ELR (cell line): Measurements from ENCODE around the gene DDX1.

Experiments used
- DNase-seq: peaks from one replicate; pipeline ENCODE4 v3.0.0-alpha.2; 2015; ENCODE audit warnings: low read depth

DDX1 gene

GRCh38 chr2:15664273-15665066 lies 72.8 kb downstream of the DDX1 start:
- no peak for DNase-seq

- DNase-seq = no peak
These were observed 73.6 kb downstream of the DDX1 start for GRCh38 chr2:15665067-15665942.

- DNase-seq = no peak
These were observed 74.3 kb downstream of the DDX1 start for GRCh38 chr2:15665943-15666460.

- DNase-seq = no peak
These were observed 75.5 kb downstream of the DDX1 start for GRCh38 chr2:15666861-15667808.

GRCh38 chr2:15667809-15668556 lies 76.3 kb downstream of the DDX1 start:
- DNase-seq = peak; percentile 29

GRCh38 chr2:15668611-15669305 lies 77.1 kb downstream of the DDX1 start:
- DNase-seq = no peak

- no peak for DNase-seq
These were observed 77.8 kb downstream of the DDX1 start for GRCh38 chr2:15669375-15669910.

GRCh38 chr2:15670469-15670868 lies 78.8 kb downstream of the DDX1 start:
- DNase-seq = no peak

GRCh38 chr2:15670981-15671380 lies 79.3 kb downstream of the DDX1 start:
- no peak for DNase-seq

GRCh38 chr2:15671409-15671808 lies 79.7 kb downstream of the DDX1 start:
- DNase-seq = no peak

- no peak for DNase-seq
These were observed 80.5 kb downstream of the DDX1 start for GRCh38 chr2:15671842-15672815.

- DNase-seq = no peak
These were observed 81.6 kb downstream of the DDX1 start for GRCh38 chr2:15672961-15673918.

GRCh38 chr2:15673919-15674636 lies 82.4 kb downstream of the DDX1 start:
- DNase-seq = peak; percentile 42

GRCh38 chr2:15674637-15675455 lies 83.2 kb downstream of the DDX1 start:
- DNase-seq = no peak

- peak; percentile 57 for DNase-seq
These were observed 84.0 kb downstream of the DDX1 start for GRCh38 chr2:15675456-15676195.
